GM19025 (cell line): ENCODE data around the gene VWF.
A peak's percentile ranks its signal among the peaks of the same experiment; 100 is the strongest.
"Not testable (repeated sequence)": the region's sequence is repeated elsewhere in the genome, so short reads cannot be mapped to it uniquely, and the experiment has no call there.

Experiments
- ATAC-seq: cut with Tn5 transposase; IDR thresholded peaks from one replicate; pipeline ENCODE4 v1.9.1; 2021; ENCODE audit warnings: mild to moderate bottlenecking, low read depth, moderate library complexity; ENCODE audit not compliant: unreplicated experiment

Gene VWF

DNA sequence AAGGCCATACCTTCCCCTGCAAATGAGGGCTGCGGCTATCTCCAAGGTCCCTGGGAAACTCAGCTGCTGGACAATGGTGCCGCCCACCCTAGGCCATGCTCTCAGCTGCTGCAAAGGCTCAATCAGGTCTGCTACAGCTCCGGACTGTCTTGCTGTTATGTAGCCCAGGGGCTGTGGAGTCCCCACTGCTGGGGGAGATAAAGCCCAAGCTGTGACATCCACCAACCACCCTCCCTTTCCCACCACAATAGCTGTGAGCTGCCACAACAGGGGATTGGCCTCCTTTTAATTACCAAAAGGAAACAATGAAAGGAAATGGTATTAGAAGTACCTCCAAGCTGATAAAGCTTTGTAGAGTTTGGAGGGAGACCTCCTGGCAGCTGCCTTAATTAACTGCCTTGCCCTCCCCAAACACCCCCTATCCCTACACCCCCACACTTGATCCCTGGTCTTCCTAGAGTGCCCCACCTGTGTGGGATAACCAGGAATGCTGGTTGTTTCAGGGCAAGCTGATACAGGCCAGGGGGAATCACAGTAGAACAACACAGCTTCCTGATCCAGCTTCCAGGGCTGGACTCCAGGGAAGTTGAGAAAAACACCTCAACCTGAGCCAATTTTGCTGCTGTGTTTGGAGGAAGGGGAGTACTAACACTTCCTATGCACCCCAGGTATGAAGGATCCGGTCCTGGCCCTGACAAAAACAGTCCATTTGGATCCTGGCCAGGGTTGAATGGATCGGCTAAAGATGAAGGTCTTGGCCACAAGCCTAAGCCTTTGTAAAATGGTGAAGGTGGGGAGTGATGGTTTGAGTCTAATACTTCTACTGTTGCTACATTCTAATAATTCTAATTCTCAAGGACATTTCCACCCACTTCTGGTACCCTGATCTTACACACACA is at the start of gene VWF:
TSS of gene VWF (minus strand) at position 260 of the 899 bp plus-strand sequence. CDS start 1,474 bp downstream, outside the sequence.
- no peak for ATAC-seq

DNA sequence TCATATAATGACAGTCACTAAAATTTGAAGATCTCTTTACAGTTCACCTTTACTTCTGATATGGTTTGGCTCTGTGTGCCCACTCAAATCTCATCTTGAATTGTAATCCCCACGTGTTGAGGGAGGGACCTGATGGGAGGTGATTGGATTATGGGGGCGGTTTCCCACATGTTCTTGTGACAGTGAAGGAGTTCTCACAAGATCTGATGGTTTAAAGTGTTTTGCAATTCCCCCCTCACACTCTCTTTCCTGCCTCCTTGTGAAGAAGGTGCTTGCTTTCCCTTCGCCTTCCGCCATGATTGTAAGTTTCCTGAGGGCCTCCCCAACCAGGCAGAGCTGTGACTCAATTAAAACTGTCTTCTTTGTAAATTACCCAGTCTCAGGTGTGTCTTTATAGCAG is 48.4 kb upstream of the VWF start:
- no peak for ATAC-seq

DNA sequence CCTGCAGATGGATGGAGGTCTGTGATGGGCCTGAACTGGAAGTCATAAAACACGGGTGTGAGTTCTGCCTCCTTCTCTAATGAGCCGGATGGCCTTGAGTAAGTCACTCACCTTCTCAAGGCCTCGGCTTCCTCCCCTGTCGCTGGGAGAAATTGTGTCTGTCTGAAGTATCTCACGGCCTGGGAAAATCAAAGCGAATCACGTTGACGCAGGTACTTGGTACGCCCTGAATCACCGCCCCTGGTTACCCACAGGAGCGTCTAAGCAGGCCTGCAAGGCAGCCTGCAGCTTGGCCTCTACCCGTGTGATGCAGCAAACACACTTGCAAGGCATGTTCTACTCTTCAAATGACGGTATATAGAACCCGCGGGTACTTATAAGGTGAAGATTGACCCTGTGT is 47.6 kb upstream of the VWF start:
- no peak for ATAC-seq

DNA sequence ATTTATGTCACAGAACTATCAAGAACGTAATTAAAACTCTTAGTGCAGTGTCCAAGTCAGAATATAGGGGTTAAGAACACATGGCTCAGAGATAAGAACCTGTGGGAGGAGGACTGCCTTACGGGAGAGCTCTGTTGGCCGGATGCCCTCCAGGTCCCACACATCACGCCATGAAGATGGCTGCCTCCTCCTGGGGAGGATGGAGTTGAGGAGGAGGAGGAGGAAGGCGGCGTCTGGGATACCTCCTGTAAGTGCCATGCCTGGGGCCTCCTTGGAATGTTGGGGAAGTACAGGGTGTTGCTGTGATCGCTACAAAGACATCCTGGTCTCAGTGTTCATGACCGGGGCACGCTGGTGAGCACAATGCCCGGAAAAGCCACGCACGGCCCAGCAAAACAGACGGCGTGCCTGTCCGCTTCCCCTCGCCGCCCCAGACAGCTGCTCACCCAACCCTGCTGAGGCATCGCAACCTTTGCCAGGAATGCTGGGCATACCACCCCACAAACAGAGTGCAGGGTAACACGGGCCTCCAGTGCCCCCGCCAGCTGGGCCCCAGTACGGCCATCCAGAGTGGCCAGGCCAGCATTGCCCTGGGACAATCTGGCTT is 47.0 kb upstream of the VWF start:
- no peak for ATAC-seq

DNA sequence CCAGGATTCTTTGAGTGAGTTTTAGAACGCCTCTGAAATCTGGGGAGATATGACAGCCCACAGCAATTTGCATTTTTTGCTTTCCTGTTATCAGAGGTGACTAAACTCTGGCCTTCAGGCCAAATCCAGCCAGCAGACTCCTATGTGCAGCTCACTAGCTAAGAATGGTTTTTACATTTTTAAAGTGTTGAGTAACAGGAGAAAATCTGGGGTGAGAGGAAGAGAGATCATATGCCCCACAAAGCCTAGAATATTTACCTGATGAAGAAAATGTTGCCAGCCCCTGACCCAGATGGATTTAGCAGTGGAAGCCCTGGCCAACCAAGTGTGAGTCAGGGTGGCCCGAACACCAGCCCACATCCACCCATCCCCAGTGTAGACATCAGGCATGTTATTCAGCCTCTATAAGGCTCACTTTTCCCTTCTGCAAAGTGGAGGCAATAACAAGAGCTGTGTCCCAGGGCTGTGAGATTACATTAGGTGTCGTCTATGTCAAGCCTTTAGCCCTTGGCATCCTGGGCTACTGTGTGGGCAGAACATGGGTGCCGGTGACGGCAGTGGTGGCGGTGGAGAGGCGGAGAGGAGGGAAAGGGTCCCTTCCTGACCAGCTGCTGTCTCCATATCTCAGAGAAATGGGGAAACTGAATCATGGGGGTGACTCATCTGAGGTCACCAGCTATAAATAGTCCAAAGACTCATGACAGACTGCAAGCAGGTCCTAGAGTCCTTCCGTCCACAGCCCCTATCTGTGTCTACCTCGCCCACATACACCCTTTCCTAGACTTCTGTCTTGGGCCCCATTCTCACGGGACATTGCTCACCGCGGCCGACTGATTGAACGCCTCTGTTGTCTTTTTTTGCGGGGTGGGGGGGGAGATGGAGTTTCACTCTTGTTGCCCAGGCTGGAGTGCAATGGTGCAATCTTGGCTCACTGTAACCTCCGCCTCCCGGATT is 43.1 kb upstream of the VWF start:
- peak; percentile 76 for ATAC-seq

DNA sequence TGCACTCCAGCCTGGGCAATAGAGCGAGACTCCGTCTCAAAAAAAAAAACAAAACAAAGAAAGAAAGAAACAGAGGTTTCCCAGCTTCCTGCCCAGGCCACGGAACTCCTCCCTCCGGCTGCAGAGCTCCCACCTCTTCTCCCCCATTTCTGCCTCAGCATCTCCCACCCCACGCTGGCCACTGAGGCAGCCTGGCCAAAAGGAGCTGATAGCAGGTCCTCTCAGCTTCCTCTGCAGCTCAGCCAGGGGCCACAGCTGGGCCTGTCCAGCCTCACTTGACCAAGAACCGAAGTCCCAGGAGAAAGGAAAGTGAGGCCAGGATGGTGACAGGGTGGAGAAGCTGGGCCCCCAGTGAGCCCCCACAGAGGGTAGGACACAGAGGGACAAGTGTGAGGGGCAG is 42.3 kb upstream of the VWF start:
- no peak for ATAC-seq

DNA sequence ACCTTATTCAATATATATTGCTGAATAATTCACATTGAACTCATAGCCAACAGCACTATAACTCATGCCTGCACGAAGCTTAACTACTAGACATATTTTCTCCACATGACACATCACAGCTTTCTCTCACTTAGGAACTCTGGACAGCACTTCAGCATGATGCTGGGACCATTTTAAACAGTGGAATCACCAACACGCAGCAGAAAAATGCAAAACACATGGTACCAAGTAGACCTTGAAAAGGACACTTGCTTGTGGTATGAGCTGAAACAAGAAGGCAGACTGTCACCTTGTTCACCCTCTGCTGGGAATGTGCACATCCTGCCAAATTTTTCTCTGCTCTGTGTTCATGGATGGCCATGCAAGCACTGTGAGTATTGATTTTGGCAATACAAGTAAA is 40.9 kb upstream of the VWF start:
- no peak for ATAC-seq

DNA sequence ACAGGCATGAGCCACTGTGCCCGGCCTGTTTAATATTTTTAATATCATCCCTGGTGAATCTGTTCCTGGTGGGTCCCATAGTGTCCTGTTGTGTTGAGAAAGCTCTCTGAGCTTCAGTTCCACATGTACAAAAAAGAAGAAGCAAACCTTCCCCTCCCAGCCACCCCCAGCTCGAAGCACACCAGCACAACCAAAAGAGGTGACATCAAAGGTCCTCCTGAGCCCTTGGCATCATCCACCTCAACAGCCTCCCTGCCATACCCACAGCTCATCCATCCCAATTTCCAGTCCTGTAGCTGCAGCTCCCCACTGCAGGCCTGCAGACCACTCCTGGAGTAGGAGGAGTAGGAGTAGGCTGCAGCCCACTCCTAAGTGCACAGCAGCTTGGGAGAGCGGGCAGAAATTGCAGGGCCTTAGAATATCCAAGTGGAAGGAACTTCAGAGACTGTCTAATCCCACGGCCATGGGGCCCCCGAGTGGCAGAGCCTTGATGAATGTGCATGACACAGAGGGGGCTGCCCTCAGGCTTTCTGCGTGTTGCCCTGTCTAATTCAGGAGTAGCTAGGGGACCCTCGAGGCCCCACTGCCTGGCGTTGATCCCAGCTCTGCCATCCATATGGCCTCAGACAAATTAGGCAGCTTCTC is 39.1 kb upstream of the VWF start:
- no peak for ATAC-seq

DNA sequence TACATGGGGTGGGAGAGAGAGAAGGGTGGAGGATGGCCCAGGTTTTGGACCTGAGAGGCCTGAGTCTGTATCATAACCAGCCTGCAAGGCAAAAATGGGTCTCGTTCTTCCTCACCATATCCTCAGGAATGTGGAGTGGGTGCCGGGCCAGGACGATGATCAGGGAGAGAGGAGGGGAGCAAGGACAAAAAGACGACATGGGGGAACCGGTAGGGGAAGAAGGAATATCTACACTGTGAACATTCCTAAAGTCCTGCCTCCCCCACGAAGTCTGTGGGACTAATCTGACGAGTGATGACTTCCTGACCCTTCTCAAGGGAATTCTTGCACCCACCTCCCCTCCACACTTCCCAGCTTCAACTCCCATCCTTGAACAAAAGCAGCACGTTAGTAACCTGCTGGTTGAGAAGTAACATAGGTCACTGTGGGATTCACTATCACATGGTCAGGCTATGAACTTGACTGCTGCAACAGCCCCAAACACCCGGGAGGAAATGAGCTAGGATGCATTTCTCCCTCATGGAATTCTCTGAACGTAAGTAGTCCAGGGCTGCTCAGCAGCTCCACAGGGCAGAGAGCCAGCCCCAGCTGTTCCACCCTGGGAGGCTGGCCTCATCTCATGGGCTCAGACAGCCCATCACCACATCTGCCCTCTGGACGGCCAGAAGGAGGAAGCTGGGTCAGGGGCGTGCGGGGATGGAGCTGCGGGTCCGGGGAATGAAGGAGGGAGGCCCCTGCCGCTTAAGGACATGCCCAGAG is 36.8 kb upstream of the VWF start:
- no peak for ATAC-seq

DNA sequence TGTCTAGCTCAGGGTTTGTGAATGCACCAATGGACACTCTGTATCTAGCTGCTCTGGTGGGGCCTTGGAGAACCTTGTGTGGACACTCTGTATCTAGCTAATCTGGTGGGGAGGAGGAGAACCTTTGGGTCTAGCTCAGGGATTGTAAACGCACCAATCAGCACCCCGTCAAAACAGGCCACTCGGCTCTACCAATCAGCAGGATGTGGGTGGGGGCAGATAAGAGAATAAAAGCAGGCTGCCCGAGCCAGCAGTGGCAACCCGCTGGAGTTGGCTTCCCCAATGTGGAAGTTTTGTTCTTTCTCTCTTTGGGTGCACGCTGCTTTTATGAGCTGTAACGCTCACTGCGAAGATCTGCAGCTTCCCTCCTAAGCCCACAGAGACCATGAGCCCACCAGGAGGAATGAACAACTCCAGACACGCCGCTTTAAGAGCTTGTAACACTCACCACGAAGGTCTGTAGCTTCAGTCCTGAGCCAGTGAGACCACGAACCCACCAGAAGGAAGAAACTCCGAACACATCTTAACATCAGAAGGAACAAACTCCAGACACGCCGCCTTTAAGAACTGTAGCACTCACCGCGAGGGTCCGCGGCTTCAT is 35.7 kb upstream of the VWF start:
- not testable (repeated sequence) for ATAC-seq

DNA sequence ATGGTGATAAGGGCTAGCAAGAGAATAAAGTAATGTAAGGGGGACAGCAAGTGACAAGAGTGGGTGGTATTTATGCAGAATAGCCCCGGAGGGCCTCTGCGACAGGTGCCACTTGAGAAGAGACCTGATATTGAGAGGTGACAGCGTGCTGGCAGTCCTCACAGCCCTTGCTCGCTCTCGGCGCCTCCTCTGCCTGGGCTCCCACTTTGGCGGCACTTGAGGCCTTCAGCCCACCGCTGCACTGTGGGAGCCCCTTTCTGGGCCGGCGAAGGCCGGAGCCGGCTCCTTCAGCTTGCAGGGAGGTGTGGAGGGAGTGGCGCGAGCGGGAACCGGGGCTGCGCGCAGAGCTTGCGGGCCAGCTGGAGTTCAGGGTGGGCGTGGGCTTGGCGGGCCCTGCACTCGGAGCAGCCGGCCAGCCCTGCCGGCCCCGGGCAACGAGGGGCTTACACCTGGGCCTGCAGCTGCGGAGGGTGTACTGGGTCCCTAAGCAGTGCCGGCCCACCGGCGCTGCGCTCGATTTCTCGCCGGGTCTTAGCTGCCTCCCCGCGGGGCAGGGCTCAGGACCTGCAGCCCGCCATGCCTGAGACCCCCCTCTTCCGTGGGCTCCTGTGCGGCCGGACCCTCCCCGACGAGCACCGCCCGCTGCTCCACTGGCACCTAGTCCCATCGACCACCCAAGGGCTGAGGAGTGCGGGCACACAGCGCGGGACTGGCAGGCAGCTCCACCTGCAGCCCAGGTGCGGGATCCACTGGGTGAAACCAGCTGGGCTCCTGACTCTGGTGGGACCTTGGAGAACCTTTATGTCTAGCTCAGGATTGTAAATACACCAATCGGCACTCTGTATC is 34.9 kb upstream of the VWF start:
- not testable (repeated sequence) for ATAC-seq

DNA sequence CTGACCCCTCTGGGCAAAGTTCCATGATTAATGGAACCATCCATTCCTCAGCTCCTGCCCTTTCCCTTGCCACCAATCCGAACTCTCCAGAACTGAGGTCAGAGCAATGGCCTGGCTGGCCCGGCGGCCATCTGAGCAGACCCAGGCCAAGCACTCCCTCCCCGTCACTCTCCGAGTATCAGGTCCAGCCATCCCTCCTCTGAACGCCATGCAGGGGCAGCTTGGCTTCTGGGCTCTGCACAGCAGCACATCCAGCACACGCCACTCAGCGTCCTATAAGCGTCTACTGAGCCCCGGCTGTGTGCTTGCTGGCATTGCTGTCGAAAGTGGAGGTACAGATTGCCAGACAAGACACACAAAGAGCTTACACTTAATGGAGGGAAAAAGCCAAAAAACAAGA is 34.3 kb upstream of the VWF start:
- no peak for ATAC-seq

DNA sequence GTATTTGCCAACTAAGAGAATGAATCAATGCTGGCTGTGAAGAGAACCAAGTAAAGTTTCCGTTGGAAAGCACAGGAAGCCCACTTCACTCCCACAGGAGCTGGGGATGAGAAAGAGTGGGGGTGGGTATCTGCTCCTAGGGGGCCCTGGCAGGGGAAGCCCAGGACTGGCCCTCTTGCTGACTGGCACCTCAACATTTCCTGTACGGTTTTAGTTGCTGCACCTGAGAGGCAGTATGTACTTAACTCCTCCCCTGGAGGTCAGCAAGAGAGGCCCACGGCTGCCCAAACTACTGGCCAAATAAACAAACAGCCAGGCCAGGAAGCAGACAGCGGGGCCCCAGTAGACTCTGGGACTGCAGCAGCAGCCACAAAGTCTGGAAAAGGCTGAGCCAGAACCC is 33.8 kb upstream of the VWF start:
- ATAC-seq: no peak

DNA sequence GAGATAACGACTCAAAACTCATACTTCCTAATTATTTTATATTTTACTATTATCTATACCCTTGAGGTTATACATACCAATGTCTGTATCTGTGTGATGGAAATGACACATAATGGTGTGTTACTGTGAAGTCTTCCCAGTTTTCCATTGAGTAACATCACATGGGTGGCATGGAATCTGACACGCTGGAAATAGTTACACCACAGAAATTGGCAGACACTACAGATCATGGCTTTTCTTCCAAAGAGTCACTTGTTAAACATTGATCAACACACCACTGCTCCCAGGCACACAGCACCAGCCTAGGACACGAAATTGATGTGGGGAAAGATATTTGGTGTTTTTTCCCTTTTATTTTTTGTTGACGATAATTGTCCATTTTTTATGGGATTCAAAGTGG is 33.0 kb upstream of the VWF start:
- no peak for ATAC-seq

DNA sequence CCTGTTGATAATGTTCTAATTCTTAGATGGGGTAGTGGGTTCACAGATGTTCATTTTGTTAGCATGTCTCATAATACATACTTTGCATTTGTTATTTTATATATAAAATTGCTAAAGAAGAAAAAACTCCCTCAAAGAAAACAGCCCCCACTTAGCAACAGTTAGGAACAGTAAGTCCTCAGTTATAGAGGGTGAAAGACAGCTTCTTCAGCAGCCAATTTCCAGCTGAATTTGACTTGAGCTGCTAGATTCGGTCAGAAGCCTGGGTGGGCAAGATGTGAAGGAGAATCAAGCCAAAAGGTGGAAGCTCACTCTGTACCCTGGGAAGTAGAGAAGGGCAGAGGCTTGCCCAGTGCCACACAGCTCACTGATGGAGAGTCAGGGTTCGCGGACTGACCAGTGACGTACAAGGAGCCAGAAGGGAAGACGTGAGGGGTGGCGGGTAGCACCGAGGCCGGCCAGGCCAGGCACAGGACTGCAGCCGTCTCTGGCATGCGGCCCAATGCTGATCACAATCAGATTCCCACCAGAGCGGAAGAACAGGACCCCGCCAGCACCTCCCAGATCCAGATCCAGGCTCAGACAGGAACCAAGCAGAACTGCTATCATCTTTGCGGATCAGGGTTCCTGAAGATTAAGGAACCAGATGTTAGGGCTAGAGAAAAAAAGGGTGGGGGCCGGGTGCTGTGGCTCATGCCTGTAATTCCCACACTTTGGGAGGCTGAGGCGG is 30.4 kb upstream of the VWF start:
- no peak for ATAC-seq

DNA sequence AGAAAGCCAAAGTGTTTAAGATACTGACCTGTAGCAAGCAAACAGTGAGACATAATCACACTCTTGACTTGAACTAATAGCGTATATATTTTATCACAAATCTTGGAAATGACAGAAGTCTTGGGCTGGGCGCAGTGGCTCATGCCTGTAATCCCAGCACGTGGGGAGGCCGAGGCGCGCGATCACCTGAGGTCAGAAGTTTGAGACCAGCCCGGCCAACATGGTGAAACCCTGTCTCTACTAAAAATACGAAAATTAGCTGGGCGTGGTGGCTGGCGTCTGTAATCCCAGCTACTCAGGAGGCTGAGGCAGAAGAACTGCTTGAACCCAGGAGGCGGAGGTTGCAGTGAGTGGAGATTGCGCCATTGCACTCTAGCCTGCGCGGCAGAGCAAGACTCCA is 24.3 kb upstream of the VWF start:
- ATAC-seq: not testable (repeated sequence)

DNA sequence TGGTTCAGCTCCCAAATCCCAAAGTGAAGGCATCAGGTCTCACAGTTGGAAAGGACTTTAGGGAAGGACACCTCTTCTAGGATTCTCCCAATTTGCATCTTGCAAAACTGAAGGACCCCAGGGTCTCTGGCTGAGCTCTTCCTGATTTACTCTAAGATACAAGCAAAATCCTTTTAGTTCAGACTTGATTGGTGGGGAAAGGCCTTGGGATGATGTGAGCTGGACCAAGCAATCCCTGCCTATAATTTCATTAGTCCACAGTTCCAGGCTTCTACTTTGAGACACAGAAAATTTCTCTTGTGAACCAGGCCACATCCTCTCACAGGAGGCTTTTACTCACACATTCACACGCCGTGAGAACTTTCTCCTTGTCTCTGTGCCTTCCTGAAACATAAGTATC is 23.6 kb upstream of the VWF start:
- ATAC-seq: no peak

DNA sequence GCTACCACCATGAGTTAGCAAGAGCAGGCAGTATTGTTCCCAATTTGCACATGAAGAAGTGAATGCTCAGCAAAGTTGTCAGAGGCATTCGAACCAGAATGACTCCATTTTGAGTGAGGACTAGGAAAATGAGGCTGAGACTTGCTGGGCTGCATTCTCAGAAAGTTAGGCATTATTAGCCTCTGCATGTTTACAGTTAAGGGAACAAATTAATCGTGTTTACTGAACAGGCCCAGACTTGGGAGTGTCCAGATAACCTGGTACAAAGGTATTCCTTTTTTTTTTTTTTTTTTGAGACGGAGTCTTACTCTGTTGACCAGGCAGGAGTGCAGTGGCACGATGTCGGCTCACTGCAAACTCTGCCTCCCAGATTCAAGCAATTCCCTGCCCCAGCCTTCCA is 22.5 kb upstream of the VWF start:
- ATAC-seq: no peak
